Effector memory CD4-positive, alpha-beta T cell (primary cell): ENCODE measurements around the gene PELI3.
A peak's percentile ranks its signal among the peaks of the same experiment; 100 is the strongest.
"Not testable (repeated sequence)": the region's sequence is repeated elsewhere in the genome, so short reads cannot be mapped to it uniquely, and the experiment has no call there.

Experiments used
- DNase-seq, 3 donors: peaks; one replicate each; pipeline ENCODE4 v3.0.0-alpha.2; 2020
- H3K27ac ChIP-seq: 2 replicates; pipeline ENCODE4 v1.7.0; 2013; ENCODE audit warnings: mild to moderate bottlenecking, low read length, moderate library complexity; ENCODE audit not compliant: insufficient read depth, poor library complexity, severe bottlenecking
- H3K27me3 ChIP-seq: replicated peaks from 2 replicates; pipeline ENCODE4 v1.7.0; 2013; ENCODE audit warnings: mild to moderate bottlenecking, low read length; ENCODE audit not compliant: insufficient read depth, control insufficient read depth, poor library complexity, severe bottlenecking
- H3K36me3 ChIP-seq: 2 replicates; pipeline ENCODE4 v1.7.0; 2013; ENCODE audit warnings: mild to moderate bottlenecking, low read length, moderate library complexity; ENCODE audit not compliant: control insufficient read depth, insufficient read depth
- H3K4me1 ChIP-seq: 2 replicates; pipeline ENCODE4 v1.7.0; 2013; ENCODE audit warnings: low read length, mild to moderate bottlenecking; ENCODE audit not compliant: control insufficient read depth, insufficient read depth, poor library complexity, severe bottlenecking
- H3K4me3 ChIP-seq: 2 replicates; pipeline ENCODE4 v1.7.0; 2013; ENCODE audit warnings: low read length, low read depth, mild to moderate bottlenecking; ENCODE audit not compliant: insufficient read depth, poor library complexity, severe bottlenecking
- H3K9me3 ChIP-seq: 2 replicates; pipeline ENCODE4 v1.7.0; 2013; ENCODE audit warnings: mild to moderate bottlenecking, low read length, moderate library complexity; ENCODE audit not compliant: control insufficient read depth

PELI3 gene

DNA sequence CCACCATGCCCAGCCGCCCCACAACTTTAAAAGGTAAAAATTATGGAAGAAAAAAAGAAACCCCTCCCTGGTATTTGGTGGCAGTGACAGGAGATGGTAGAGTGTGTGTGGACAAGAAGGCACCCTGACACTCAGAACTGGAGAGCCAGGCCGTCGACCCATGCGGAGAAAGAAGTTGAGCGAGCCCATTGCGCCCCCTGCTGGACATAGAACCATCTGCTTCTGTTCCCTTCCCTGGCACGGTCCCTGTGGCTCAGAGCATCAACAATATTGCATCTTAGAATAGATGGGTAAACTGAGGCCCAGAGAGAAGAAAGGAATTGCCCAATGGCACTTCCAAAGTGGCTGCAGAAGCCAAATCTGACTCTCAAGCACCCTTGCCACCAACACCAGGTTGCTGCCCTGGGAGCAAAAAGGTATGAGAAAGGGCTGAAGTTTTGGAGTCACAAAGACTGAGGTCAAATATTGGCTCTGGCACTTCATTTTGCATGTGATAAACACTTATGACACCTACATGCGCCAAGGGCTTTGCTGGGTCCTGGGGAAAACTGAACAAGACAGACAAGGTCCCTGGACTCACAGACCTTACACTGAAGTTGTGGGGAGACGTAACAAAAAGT lies 36.6 kb upstream of the PELI3 start:
- Histone ChIP-seq H3K36me3 (peaks cover 4% of the 10 kb centered on the region), H3K27me3 (no peaks in the 10 kb centered on the region), H3K4me1 (no peaks in the 10 kb centered on the region), H3K9me3 (no peaks in the 10 kb centered on the region), H3K27ac (no peak overlapping the region), H3K4me3 (no peak overlapping the region)
- peak; percentile 39 to 60 (median 42) for DNase-seq

- H3K9me3 ChIP-seq, H3K4me1 ChIP-seq, H3K27me3 ChIP-seq, H3K4me3 ChIP-seq, H3K27ac ChIP-seq, DNase-seq: not testable (repeated sequence)
- peaks cover 14% of the 10 kb centered on the region for H3K36me3 ChIP-seq
Observed at GRCh38 chr11:66431287-66431686, 35.4 kb upstream of the PELI3 start.

DNA sequence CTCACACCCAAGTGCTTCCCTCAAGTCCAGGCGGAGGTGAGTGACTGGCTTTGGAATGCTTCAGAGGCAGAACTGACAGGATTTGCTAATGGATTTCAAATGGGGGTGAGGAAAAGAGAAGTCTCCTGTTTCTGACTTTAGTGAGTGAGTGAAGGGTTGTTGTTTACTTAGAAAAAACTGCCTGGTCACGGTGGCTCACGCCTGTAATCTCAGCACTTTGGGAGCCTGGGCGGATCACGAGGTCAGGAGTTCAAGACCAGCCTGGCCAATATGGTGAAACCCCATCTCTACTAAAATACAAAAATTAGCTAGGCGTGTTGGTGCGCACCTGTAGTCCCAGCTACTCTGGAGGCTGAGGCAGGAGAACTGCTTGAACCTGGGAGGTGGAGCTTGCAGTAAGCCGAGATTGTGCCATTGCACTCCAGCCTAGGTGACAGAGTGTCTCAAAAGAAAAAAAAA lies 34.8 kb upstream of the PELI3 start:
- not testable (repeated sequence) for H3K27ac ChIP-seq, DNase-seq, H3K9me3 ChIP-seq, H3K4me1 ChIP-seq, H3K4me3 ChIP-seq, H3K27me3 ChIP-seq
- H3K36me3 ChIP-seq: peaks cover 20% of the 10 kb centered on the region

- peaks cover 25% of the 10 kb centered on the region for H3K36me3 ChIP-seq
- H3K27ac ChIP-seq: no peak overlapping the region
Observed at GRCh38 chr11:66432597-66432996, 34.1 kb upstream of the PELI3 start.

GRCh38 chr11:66437979-66438503 lies 28.7 kb upstream of the PELI3 start:
- no peaks in the 10 kb centered on the region for H3K4me1 ChIP-seq
- H3K9me3 ChIP-seq: peaks cover under 1% of the 10 kb centered on the region
- H3K36me3 ChIP-seq: peaks cover 25% of the 10 kb centered on the region
- peak overlapping the region; percentile 84 for H3K27ac ChIP-seq
- H3K4me3 ChIP-seq: peak overlapping the region; percentile 89
- DNase-seq: no peak
- no peaks in the 10 kb centered on the region for H3K27me3 ChIP-seq

More at GRCh38 chr11:66432597-66432996, 34.1 kb upstream of the PELI3 start:
- Histone ChIP-seq H3K27me3 (no peaks in the 10 kb centered on the region), H3K9me3 (no peaks in the 10 kb centered on the region), H3K4me1 (no peaks in the 10 kb centered on the region), H3K4me3 (no peak overlapping the region)
- no peak for DNase-seq

DNA sequence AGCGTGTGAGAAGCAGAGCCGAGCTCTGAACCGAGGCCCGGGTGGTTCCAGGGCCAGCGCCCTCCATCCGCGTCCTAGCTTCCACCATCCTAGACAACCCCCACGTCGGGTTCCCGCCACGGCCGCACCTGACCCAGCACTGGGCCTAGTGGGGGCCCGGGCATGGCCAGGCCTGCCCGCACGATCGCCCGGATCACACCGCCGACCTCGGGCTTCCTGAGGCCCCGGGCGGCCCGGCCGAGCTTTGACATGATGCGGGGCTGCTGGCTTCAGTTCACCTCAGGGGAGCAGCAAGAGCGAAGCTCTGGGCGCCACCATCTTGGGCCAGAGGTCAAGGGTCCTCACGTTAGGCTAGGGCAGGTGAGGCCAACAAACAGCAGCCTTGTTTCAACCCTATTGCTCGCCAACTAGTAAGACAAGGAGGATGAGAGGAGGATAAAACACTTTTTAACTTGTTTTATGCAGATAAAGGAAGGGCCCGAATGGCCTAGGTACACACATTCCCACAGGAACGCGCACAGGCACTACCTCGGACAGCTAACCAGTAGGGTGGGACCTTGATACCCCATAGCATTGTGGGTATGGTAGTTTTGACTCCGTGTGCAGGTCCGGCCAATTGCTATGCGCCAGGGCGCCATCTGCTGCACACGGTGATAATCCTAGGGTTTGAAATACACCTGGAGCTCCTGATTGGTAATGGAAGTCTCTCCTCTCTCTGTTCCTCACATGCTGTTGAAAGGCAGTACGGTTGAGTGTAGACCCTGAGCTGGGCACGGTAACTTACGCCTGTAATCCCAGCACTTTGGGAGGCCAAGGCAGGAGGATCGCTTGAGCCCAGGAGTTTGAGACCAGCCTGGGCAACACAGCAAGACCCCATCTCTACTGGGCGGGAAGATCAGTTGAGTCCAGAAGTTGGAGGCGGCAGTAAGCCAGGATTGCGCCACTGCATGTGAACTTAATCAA lies 27.9 kb upstream of the PELI3 start, which contains the start of gene MRPL11:
TSS of gene MRPL11 (minus strand) at position 345 of the 963 bp plus-strand sequence. CDS start at position 251, 94 bp downstream.
- no peaks in the 10 kb centered on the region for H3K4me1 ChIP-seq

GRCh38 chr11:66440101-66440939 lies 26.4 kb upstream of the PELI3 start:
- H3K4me1 ChIP-seq, DNase-seq, H3K4me3 ChIP-seq, H3K9me3 ChIP-seq, H3K27ac ChIP-seq, H3K27me3 ChIP-seq: not testable (repeated sequence)
- peaks cover 18% of the 10 kb centered on the region for H3K36me3 ChIP-seq

More for the DNA sequence above, 27.9 kb upstream of the PELI3 start, which contains the start of gene MRPL11:
- Histone ChIP-seq H3K4me3 (peak within 1 kb of the TSS; percentile 89), H3K27me3 (no peaks in the 10 kb centered on the region), H3K27ac (peak within 1 kb of the TSS; percentile 84), H3K9me3 (peaks cover 8% of the 10 kb centered on the region), H3K36me3 (peaks cover 25% of the 10 kb centered on the region)
- peak; percentile 58 to 80 (median 79) for DNase-seq

DNA sequence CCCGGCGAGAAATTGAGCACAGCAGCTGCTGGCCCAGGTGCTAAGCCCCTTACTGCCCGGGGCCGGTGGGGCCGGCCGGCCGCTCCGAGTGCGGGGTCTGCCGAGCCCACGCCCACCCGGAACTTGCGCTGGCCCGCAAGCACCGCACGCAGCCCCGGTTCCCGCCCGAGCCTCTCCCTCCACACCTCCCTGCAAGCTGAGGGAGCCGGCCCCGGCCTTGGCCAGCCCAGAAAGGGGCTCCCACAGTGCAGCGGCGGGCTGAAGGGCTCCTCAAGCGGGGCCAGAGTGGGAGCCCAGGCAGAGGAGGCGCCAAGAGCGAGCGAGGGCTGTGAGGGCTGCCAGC lies 25.8 kb upstream of the PELI3 start:
- not testable (repeated sequence) for H3K27me3 ChIP-seq, H3K4me1 ChIP-seq, DNase-seq, H3K4me3 ChIP-seq, H3K9me3 ChIP-seq, H3K27ac ChIP-seq
- peaks cover 14% of the 10 kb centered on the region for H3K36me3 ChIP-seq

- no peak for DNase-seq
- H3K9me3 ChIP-seq: peaks cover 8% of the 10 kb centered on the region
- H3K27ac ChIP-seq: no peak overlapping the region
- H3K4me3 ChIP-seq: no peak overlapping the region
- no peaks in the 10 kb centered on the region for H3K36me3 ChIP-seq
- no peaks in the 10 kb centered on the region for H3K4me1 ChIP-seq
- no peaks in the 10 kb centered on the region for H3K27me3 ChIP-seq
Observed at GRCh38 chr11:66443602-66444001, 23.1 kb upstream of the PELI3 start.
